ENCODE data around the gene EP400.

DNA sequence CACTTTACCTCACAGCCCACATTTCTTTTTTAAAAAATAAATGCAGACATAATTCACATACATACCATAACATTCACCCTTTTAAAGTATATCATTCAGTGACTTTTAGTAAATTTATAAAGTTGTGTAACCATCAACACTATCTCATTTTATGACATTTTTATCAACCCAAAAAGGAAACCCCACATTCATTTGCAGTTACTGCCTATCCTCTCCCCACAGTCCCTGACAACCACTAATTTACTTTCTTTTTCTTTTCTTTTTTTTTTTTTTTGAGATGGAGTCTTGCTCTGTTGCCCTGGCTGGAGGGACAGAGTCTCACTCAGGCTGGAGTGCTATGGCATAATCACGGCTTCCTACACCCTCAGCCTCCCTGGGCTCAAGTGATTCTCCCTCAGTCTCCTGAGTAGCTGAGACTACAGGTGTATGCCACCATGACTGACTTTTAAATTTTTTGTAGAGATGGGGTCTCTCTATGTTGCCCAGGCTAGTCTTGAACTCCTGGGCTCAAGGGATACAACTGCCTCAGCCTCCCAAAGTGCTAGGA is 1.5 kb upstream of the EP400 start:
- TF ChIP-seq, protein P1, sequence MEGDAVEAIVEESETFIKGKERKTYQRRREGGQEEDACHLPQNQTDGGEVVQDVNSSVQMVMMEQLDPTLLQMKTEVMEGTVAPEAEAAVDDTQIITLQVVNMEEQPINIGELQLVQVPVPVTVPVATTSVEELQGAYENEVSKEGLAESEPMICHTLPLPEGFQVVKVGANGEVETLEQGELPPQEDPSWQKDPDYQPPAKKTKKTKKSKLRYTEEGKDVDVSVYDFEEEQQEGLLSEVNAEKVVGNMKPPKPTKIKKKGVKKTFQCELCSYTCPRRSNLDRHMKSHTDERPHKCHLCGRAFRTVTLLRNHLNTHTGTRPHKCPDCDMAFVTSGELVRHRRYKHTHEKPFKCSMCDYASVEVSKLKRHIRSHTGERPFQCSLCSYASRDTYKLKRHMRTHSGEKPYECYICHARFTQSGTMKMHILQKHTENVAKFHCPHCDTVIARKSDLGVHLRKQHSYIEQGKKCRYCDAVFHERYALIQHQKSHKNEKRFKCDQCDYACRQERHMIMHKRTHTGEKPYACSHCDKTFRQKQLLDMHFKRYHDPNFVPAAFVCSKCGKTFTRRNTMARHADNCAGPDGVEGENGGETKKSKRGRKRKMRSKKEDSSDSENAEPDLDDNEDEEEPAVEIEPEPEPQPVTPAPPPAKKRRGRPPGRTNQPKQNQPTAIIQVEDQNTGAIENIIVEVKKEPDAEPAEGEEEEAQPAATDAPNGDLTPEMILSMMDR (IDR thresholded peaks at IDR 0.05), result no peak
- TF ChIP-seq POLR2A (IDR thresholded peaks at IDR 0.05), result no peak
